ENCODE results near the gene CHODL. TPM values are rescaled to one million over a fixed set of nuclear protein-coding genes. Genes with fewer than 3 reads are reported as not detected.

CHODL gene
- under 1 TPM; 0.24 to 0.42 TPM for total RNA-seq
- long read RNA-seq, donor 1, partial matches to known transcripts: 0 of 3 reads
- long read RNA-seq, donor 1, other reads (novel, unspliced or antisense): 1 of 3 reads
- long read RNA-seq, donor 2: 0 reads

- intact Hi-C loops (cut with DNase I): no loop called here
Measured at GRCh38 chr21:18244671-18245463, at the start of gene CHODL. CHODL (plus strand) TSS chr21:18244833; CDS start chr21:18245224, 391 bp downstream.

DNA sequence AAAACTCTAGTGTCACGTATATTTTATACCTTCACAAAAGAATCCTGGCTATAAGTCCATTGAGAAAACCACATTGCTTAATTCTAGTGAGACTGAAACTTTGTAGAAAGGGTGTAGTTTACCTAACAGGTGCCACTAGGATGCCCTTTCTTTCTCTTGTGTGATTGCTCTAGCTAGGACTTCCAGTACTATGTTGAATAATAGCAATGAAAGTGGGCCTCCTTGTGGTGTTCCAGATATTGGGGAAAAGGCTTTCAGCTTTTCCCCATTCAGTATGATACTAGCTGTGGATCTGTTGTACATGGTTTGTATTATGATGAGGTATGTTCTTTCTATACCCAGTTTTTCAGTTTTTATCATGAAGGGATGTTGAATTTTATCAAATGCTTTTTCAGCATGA is 39.7 kb upstream of the CHODL start:
- intact Hi-C loops (cut with DNase I): no loop called here
- DNase-seq (ENCODE audit: low spot score): no peak

More at GRCh38 chr21:18244671-18245463, at the start of gene CHODL:
- DNase-seq (ENCODE audit: low spot score): peak; percentile 78

DNA sequence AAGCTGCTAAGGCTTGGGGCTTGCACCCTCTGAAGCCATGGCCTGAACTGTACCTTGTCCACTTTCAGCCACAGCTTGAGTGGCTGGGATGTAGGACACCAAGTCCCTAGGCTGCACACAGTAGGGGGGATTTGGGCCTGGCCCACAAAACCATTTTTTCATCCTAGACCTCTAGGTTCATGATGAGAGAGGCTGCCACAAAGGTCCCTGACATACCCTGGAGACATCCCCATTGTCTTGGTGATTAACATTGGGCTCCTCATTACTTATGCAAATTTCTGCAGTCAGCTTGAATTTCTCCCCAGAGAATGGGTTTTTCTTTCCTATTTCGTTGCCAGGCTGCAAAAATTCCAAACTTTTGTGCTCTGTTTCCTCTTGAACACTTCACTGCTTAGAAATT is 26.3 kb upstream of the CHODL start:
- intact Hi-C loops (cut with DNase I): no loop called here
- DNase-seq (ENCODE audit: low spot score): no peak

DNA sequence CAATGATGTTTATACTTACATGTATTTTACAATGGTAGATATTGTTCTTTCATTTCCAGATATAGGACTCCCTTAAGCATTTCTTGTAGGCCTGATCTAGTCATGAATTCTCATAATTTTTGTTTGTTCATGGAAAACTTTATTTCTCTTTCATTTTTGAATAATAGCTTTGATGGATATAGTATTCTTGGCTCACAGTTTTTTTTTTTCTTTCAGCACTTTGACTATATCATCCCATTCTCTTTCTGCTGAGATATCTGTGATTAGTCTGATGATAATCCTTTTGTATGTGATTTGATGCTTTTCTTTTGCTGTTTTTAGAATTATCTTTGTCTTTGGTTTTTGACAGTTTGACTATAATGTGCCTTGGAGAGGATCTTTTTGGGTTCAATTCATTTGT is 24.1 kb upstream of the CHODL start:
- intact Hi-C loops (cut with DNase I): no loop called here
- no peak for DNase-seq (ENCODE audit: low spot score)

DNA sequence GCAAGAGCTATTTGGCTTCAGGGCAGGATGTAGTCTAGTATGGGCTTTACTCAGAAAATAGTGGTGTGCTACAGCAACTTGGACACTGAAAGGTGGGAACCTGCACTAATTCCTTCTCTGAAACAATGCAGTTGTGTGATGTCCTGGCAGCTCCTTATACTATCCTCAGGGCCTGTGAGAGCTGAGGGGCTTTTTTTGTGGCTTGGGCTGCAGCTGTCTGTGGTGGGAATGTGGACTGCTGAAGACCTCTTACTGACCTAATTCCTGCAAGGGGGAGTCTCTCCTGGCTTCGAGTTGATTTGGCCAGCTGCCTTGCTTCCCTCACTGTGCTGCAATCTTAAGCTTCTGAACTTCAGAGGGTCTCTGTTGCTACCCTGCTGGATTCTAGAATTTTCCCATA is 22.3 kb upstream of the CHODL start:
- intact Hi-C loops (cut with DNase I): no loop called here
- no peak for DNase-seq (ENCODE audit: low spot score)

DNA sequence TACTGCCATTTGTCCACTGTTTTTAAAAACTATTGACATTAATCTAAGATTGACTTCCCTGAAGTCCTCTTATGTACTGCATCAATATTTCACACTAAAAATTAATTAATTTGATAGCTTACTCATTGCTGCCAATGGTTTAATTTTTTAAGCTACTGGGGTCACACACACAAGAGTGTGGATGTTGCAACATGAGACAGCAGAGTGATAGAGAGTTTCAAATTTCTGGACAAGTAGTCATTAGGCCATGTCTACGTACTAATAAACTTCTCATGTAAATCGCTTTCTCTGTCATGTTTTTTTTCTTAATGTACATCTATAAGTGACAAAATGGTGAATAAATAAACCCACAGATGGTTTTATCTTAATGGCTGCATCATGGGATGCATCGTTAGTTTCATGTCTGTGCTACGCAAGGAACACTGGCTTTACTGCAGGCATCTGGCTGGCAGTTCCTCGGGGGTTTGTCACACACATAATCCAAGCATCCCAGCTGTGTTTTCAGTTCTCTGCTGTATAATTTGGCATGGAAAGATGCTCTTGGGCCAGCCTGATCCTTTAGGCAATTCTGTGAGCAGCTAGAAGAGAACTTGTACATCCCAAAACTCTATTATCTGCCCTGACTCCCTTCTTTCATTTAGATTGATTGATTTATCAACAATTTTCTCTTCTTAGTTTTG is 16.4 kb upstream of the CHODL start:
- no peak for DNase-seq (ENCODE audit: low spot score)
- intact Hi-C loops (cut with DNase I): no loop called here

DNA sequence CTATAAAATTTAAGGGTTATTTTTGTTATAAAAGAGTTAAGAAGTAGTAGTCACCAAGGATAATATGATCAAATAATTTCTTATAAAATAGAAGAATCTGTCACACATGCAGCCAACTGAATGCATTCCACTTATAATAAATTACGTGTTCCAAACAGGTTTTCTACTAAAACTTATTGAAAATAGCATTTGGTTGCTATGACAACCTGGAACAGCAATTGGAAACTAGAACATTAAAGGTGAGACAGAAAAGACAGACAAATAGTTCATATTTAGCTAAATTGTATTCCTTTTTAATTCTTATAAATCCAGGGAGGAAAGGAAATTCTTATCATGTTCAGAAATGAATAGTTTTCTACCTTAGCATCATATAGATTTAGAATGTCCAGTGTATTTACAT is 9.1 kb upstream of the CHODL start:
- intact Hi-C loops (cut with DNase I): no loop called here
- DNase-seq (ENCODE audit: low spot score): no peak

DNA sequence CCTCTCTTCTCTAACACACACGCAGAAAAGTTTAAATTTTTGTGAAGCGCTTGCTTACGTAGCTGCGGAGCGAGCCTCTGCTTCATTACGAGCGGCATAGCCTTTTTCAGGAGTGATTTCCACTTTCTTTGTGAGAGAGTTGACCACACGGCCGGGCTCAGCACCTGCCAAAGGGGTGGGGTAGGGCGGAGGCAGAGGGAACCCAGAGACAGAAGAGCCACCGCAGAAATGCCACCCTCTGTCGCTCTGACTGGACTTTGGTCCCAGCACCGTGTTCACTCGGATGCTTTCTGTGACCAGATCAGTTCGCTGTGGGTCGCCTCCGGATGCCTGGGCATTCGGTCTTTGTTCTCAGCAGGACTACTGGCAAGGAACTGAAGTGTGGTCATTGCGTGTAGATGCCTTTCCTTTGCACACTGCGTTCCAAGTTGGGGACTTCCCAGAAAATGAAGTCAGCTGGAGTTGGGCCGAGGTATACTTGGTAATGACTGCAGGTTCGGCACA is 883 bp downstream of the CHODL start:
- intact Hi-C loops (cut with DNase I): no loop called here
- no peak for DNase-seq (ENCODE audit: low spot score)

DNA sequence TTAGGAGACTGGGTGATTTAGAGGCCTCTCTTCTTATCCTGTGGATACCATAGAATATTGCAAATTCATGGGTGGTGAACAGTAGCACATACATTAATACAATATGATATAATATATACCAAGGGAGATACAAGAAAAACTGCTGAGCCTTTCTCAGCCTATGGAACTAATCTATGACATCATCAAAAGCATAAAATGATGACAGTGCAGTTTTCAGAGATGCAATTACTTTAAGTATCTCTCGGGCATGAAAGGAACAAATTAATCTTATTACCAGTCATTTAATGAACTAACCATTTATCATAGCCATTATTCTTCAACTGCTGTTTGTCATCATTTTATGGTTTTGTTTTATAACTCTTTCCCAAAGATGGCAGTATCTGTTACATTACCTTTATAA is 3.5 kb downstream of the CHODL start:
- intact Hi-C loops (cut with DNase I): no loop called here

GRCh38 chr21:18249672-18250071 is 5.0 kb downstream of the CHODL start:
- intact Hi-C loops (cut with DNase I): no loop called here
- DNase-seq (ENCODE audit: low spot score): no peak

More for the DNA sequence above, 3.5 kb downstream of the CHODL start:
- no peak for DNase-seq (ENCODE audit: low spot score)

- intact Hi-C loops (cut with DNase I): no loop called here
- DNase-seq (ENCODE audit: low spot score): no peak
Measured at GRCh38 chr21:18251065-18251464, 6.4 kb downstream of the CHODL start.

GRCh38 chr21:18252256-18252655 is 7.6 kb downstream of the CHODL start:
- DNase-seq (ENCODE audit: low spot score): no peak
- intact Hi-C loops (cut with DNase I): no loop called here

GRCh38 chr21:18252680-18253079 is 8.0 kb downstream of the CHODL start:
- intact Hi-C loops (cut with DNase I): no loop called here
- no peak for DNase-seq (ENCODE audit: low spot score)

DNA sequence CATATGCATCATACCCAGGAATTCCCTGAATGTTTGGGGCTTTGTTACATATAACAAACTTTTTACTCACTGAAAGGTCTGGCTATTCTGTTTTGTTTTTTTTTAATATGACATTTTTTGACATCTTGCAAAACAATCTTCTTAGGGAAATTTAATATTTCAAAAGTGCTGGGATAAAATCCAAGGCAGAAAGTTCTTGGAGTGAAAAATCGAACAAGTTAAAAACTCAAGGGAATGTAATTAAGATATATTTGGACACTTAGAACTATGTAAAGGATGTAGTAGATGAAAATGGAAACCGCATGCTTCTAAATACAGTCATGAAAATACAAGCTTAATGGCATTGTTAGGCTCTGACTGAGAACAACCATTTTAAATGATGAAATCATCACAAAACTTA is 8.6 kb downstream of the CHODL start:
- DNase-seq (ENCODE audit: low spot score): no peak
- intact Hi-C loops (cut with DNase I): no loop called here

- no peak for DNase-seq (ENCODE audit: low spot score)
- intact Hi-C loops (cut with DNase I): no loop called here
Measured at GRCh38 chr21:18253799-18254198, 9.2 kb downstream of the CHODL start.

DNA sequence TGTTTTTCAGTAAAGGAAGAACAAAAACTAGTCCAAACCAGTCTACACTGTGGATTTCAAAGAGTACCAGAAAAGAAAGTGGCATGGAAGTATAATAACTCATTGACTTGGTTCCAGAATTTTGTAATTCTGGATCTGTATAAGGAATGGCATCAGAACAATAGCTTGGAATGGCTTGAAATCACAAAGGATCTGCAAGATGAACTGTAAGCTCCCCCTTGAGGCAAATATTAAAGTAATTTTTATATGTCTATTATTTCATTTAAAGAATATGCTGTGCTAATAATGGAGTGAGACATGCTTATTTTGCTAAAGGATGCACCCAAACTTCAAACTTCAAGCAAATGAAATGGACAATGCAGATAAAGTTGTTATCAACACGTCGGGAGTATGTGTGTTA is 21.3 kb downstream of the CHODL start:
- intact Hi-C loops (cut with DNase I): no loop called here
- no peak for DNase-seq (ENCODE audit: low spot score)

- DNase-seq (ENCODE audit: low spot score): no peak
- intact Hi-C loops (cut with DNase I): no loop called here
Measured at GRCh38 chr21:18267496-18267895, 22.9 kb downstream of the CHODL start.

GRCh38 chr21:18268906-18269305 is 24.3 kb downstream of the CHODL start:
- no peak for DNase-seq (ENCODE audit: low spot score)
- intact Hi-C loops (cut with DNase I): no loop called here

DNA sequence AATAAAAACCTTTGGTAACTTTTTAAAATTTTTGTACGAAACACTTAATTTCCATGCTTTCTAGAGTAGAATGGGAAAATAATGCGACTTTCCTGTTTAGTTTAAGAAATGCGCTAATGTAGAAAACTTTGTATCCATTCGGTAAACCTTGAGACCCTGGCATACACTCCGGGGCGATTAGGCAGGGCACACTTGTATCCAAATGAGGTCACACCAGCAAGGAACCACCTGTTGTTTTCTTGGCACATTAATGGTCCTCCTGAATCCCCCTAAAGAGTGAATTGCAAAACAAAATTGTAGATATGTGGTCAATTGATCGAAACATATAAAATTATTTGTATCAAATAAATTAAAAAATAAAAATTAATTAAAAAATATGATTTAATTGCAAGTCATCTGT is 25.2 kb downstream of the CHODL start:
- no peak for DNase-seq (ENCODE audit: low spot score)
- intact Hi-C loops (cut with DNase I): no loop called here

GRCh38 chr21:18273400-18273799 is 28.8 kb downstream of the CHODL start:
- no peak for DNase-seq (ENCODE audit: low spot score)
- intact Hi-C loops (cut with DNase I): no loop called here

DNA sequence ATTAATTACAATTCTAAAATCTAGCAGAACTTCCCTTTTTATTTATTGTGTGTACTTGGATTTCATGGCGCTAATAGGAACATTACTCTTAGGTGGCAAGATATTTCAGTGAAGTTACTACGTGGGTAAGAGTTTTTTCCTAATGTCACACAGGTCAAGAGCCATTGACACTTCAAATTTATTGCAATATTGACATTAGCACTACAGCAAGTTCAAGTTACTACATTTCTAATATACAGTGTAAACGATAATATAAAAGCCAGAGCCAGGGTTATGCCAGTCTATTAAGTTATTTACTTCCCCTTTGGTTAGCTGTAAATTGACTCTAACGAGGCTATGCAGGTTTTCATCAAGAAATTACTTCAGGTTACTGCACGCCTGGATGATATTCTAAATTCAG is 29.7 kb downstream of the CHODL start:
- DNase-seq (ENCODE audit: low spot score): no peak
- intact Hi-C loops (cut with DNase I): no loop called here

Measured in posterior vena cava (tissue), 2 donors.